Gastroesophageal sphincter (tissue), 4 donors: ENCODE data around the gene NPC1L1. TPM values are rescaled to one million over a fixed set of nuclear protein-coding genes. Genes with fewer than 3 reads are reported as not detected.

Source experiments
- ATAC-seq: fragments of 150-250 bp; one replicate; pipeline ENCODE4 v1.9.1; 2016; ENCODE audit warnings: mild to moderate bottlenecking, moderate library complexity
- H3K27ac ChIP-seq, 4 donors: fragments of 200-600 bp; sonication (generic) in 3 of 4; 1 replicate in 3 of 4; 2 replicates in 1 of 4; pipeline ENCODE4 v1.5.1; 2016 to 2019
- H3K27me3 ChIP-seq: fragments of 200-600 bp; sonication (generic); one replicate; pipeline ENCODE4 v1.5.1; 2019
- H3K36me3 ChIP-seq, 2 donors: fragments of 200-600 bp; sonication (generic); one replicate each; pipeline ENCODE4 v1.5.1; 2019; ENCODE audit warnings: control low read depth in 1 of 2
- H3K4me1 ChIP-seq, 3 donors: fragments of 200-600 bp; sonication (generic); 1 replicate in 2 of 3; 2 replicates in 1 of 3; pipeline ENCODE4 v1.5.1; 2016 to 2019; ENCODE audit warnings: control low read depth in 2 of 3
- H3K4me3 ChIP-seq, 2 donors: fragments of 200-600 bp; sonication (generic); one replicate each; pipeline ENCODE4 v1.5.1; 2019; ENCODE audit warnings: mild to moderate bottlenecking in 1 of 2, moderate library complexity in 1 of 2
- H3K9me3 ChIP-seq, 3 donors: fragments of 200-600 bp; sonication (generic); one replicate each; pipeline ENCODE4 v1.5.1; 2017 to 2019; ENCODE audit warnings: control low read depth in 2 of 3
- CTCF ChIP-seq, 4 experiments: fragments of 200-600 bp in 2 of 4; fragments of 450-650 bp in 2 of 4; sonication (generic) in 1 of 4; IDR thresholded peaks; one replicate each; pipeline ENCODE4 v1.5.1; 2017 to 2019; ENCODE audit warnings: antibody characterized with exemption in 4 of 4, mild to moderate bottlenecking in 2 of 4, moderate library complexity in 2 of 4
- EP300 ChIP-seq: sonication (generic); formaldehyde crosslinking; IDR thresholded peaks from one replicate; pipeline ENCODE4 v1.6.1; 2017; ENCODE audit warnings: antibody characterized with exemption, mild to moderate bottlenecking
- POLR2A ChIP-seq, 2 donors: fragments of 450-650 bp; IDR thresholded peaks; one replicate each; pipeline ENCODE4 v1.6.1; 2017; ENCODE audit warnings: antibody characterized with exemption in 2 of 2, mild to moderate bottlenecking in 2 of 2, moderate library complexity in 1 of 2
- POLR2AphosphoS5 ChIP-seq: sonication (generic); formaldehyde crosslinking; IDR thresholded peaks from one replicate; pipeline ENCODE4 v1.6.1; 2017; ENCODE audit warnings: antibody characterized with exemption
- WGBS, 2 donors: methylation state at CpG; one replicate each; pipeline ENCODE4 v1.1.5; 2018; ENCODE audit warnings: low coverage in 1 of 2; 5-methylcytosine and 5-hydroxymethylcytosine counted together
- total RNA-seq, 4 donors: library from RNA; depleted of rRNA; stranded (reverse); fragments of >200 nt; gene quantifications; one replicate each; pipeline ENCODE4 v1.1.0, GENCODE V29; 2016

The NPC1L1 gene
- total RNA-seq, 4 donors from 2014 or later: 0.08 to 0.27 (median 0.16) TPM; not detected in 1

DNA sequence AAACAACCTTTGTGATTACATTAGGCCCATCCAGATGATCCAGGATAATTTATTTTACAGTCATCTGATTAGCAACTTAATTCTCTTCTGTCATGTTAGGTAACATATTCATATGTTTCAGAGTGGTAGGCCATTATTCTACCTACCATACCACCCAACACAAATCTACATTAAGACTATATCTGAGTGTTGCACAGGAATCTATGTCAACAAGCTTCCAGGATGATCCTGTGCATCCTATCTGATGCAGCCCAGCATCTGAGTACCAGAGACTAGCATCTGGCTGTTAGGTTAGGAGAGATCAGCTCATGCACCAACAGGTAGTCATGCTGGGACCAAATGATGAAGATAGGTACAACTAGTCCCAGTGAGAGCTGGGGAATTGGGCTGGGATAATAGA is 33.9 kb upstream of the NPC1L1 start:
- H3K36me3 ChIP-seq: peaks cover 0 to 78% of the 10 kb centered on the region in 2 donors
- H3K9me3 ChIP-seq: no peaks in the 10 kb centered on the region
- no peak overlapping the region for H3K4me3 ChIP-seq
- H3K27me3 ChIP-seq: no peaks in the 10 kb centered on the region
- peak overlapping the region in 3 of 4 donors; percentile 89 to 94 (median 90) for H3K27ac ChIP-seq
- TF ChIP-seq CTCF (IDR thresholded peaks at IDR 0.05): no peak
- no peak for TF ChIP-seq POLR2A (IDR thresholded peaks at IDR 0.05)
- TF ChIP-seq POLR2AphosphoS5: no peak
- TF ChIP-seq EP300: no peak
- no peak for ATAC-seq
- H3K4me1 ChIP-seq: peaks cover 0 to 50% (median 14%) of the 10 kb centered on the region in 3 donors

GRCh38 chr7:44574287-44574872 is 33.2 kb upstream of the NPC1L1 start:
- peaks cover 0 to 78% of the 10 kb centered on the region in 2 donors for H3K36me3 ChIP-seq
- no peaks in the 10 kb centered on the region for H3K27me3 ChIP-seq
- H3K4me3 ChIP-seq: peak overlapping the region; percentile 93 to 95
- peaks cover 0 to 44% (median 14%) of the 10 kb centered on the region in 3 donors for H3K4me1 ChIP-seq
- H3K27ac ChIP-seq: peak overlapping the region; percentile 83 to 94 (median 90)
- 0 to 22% methylated on average over 3 to 13 of the region's 18 CpGs for WGBS, 2 donors
- TF ChIP-seq POLR2AphosphoS5: no peak
- TF ChIP-seq CTCF (IDR thresholded peaks at IDR 0.05): no peak
- no peaks in the 10 kb centered on the region for H3K9me3 ChIP-seq
- ATAC-seq: no peak

- H3K4me3 ChIP-seq: peak within 1 kb of the TSS; percentile 93 to 95
- H3K36me3 ChIP-seq: peaks cover 0 to 78% of the 10 kb centered on the region in 2 donors
- TF ChIP-seq POLR2AphosphoS5: peak; percentile 96
- TF ChIP-seq POLR2A (IDR thresholded peaks at IDR 0.05): peak; percentile 85 to 92
- TF ChIP-seq CTCF (IDR thresholded peaks at IDR 0.05): no peak
- no peak for TF ChIP-seq EP300
- WGBS, 2 donors: 0% methylated on average over 3 to 4 of the region's 74 CpGs
- peak within 1 kb of the TSS; percentile 83 to 94 (median 90) for H3K27ac ChIP-seq
- no peaks in the 10 kb centered on the region for H3K27me3 ChIP-seq
- no peaks in the 10 kb centered on the region for H3K9me3 ChIP-seq
- peak; percentile 99 for ATAC-seq
- H3K4me1 ChIP-seq: peaks cover 0 to 37% (median 14%) of the 10 kb centered on the region in 3 donors
These were observed 32.5 kb upstream of the NPC1L1 start, which contains the start of gene DDX56 for GRCh38 chr7:44573464-44574286. Gene DDX56 (minus strand): TSS chr7:44573908. CDS start chr7:44573895, 13 bp downstream.

DNA sequence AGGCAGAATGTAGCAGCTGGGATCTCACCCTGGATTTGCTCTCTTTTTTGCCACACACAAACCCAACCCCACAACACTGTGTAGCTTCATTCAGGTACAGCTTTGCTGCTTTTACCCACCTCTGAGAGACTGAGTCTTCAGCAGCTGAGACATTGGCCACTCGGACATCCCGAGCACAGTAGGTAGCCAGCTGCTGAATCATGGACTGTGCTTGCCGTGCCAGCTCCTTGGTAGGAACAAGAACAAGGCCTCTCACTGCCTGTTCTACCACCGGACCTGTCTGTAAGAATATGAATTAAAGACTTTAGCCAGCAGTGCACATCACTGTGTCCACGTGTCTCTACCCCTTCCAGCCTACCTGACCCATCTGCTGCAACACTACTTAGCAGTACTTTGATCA is 31.6 kb upstream of the NPC1L1 start:
- H3K27ac ChIP-seq: peak overlapping the region in 3 of 4 donors; percentile 89 to 94 (median 90)

More for the DNA sequence above, 31.6 kb upstream of the NPC1L1 start:
- Histone ChIP-seq H3K36me3 (peaks cover 0 to 78% of the 10 kb centered on the region in 2 donors), H3K4me1 (peaks cover 0 to 37% (median 14%) of the 10 kb centered on the region in 3 donors), H3K4me3 (peak overlapping the region; percentile 93 to 95), H3K9me3 (no peaks in the 10 kb centered on the region), H3K27me3 (no peaks in the 10 kb centered on the region)
- no peak for ATAC-seq
- TF ChIP-seq POLR2A (IDR thresholded peaks at IDR 0.05) (no peak), EP300 (no peak), POLR2AphosphoS5 (no peak), CTCF (IDR thresholded peaks at IDR 0.05) (no peak)
- 62 to 74% methylated on average over 3 to 4 of the region's 5 CpGs for WGBS, 2 donors
